ENCODE measurements around the gene SETD2.

Gene SETD2

DNA sequence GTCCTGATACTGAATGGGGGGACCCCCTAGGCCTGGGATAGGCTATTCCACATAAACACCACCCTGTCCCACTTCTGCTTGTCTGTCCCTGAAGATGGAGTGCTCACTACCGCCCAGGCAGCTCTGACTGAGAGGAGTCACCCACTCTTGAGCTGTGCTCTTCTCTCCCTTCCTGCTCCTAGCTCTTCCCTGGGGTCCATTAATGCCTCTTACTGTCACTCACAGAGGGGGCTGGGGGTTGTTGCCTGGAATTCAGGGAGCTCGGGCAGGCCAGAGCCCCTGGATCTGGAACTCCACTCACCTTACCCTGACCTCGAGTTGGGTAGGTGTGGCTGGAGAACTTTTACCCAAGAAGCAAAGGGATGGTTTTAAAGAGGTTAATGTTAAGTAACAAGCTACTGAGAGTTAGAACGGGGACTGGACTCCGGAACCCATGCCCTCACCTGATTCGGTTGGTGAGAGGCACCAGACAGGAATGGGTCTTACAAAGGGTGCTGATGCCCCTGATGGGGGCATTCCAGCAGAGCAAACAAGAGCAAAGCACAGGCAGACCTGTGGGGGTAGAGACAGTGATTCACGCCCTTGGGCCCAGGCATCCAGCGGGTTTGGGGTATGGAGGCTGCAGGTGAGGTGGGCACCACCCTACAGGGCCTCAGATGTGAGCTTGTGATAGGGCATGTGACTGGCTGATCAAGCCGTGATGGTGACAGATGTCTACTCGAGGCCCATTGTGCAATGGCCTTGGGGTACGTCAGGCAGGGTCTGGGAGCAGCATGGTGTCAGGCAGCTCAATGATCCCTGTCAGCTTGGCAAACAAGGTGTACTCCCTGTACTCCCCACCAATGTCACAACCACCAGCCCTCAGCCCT, 179.1 kb downstream of the SETD2 start:
- DNase-seq (ENCODE audit: low read depth) = no peak
- no peak overlapping the region for H3K4me3 ChIP-seq (ENCODE audit: low read depth, low read length)
- TF ChIP-seq, protein P1, sequence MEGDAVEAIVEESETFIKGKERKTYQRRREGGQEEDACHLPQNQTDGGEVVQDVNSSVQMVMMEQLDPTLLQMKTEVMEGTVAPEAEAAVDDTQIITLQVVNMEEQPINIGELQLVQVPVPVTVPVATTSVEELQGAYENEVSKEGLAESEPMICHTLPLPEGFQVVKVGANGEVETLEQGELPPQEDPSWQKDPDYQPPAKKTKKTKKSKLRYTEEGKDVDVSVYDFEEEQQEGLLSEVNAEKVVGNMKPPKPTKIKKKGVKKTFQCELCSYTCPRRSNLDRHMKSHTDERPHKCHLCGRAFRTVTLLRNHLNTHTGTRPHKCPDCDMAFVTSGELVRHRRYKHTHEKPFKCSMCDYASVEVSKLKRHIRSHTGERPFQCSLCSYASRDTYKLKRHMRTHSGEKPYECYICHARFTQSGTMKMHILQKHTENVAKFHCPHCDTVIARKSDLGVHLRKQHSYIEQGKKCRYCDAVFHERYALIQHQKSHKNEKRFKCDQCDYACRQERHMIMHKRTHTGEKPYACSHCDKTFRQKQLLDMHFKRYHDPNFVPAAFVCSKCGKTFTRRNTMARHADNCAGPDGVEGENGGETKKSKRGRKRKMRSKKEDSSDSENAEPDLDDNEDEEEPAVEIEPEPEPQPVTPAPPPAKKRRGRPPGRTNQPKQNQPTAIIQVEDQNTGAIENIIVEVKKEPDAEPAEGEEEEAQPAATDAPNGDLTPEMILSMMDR (IDR thresholded peaks at IDR 0.05; ENCODE audit: low read depth, low read length) = no peak
- no peak for TF ChIP-seq POLR2A (IDR thresholded peaks at IDR 0.05; ENCODE audit: extremely low read depth, insufficient read length)
- TF ChIP-seq, protein P2, sequence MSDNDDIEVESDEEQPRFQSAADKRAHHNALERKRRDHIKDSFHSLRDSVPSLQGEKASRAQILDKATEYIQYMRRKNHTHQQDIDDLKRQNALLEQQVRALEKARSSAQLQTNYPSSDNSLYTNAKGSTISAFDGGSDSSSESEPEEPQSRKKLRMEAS (IDR thresholded peaks at IDR 0.05; ENCODE audit: low read depth, low read length) = no peak
- TF ChIP-seq MYC (IDR thresholded peaks at IDR 0.05; ENCODE audit: low read depth, low read length) = no peak

DNA sequence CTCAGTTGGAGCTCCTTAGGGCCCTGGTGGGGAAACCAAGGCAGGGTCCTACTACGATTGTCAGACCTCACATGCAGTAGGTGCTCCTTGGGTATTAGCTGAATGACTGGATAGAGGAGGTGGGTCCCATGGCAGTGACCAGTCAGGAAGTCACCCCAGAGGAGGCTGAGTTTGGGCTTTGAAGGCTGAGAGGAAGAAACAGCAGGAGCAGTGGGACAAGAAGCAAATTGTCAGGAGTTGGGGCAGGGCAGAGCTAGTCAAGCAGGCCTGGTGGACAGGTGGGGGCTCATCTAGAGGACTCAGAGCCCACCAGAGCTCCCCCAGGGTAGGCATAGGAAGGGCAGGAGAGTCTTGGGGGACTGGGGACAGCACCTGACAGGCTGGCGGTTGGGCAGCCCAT, 181.4 kb downstream of the SETD2 start:
- no peak for DNase-seq (ENCODE audit: low read depth)
- no peak for TF ChIP-seq POLR2A (IDR thresholded peaks at IDR 0.05; ENCODE audit: extremely low read depth, insufficient read length)
- TF ChIP-seq, protein P2 (IDR thresholded peaks at IDR 0.05; ENCODE audit: low read depth, low read length) = no peak
- TF ChIP-seq, protein P1 (IDR thresholded peaks at IDR 0.05; ENCODE audit: low read depth, low read length) = no peak
- no peak for TF ChIP-seq MYC (IDR thresholded peaks at IDR 0.05; ENCODE audit: low read depth, low read length)
- no peak overlapping the region for H3K4me3 ChIP-seq (ENCODE audit: low read depth, low read length)

DNA sequence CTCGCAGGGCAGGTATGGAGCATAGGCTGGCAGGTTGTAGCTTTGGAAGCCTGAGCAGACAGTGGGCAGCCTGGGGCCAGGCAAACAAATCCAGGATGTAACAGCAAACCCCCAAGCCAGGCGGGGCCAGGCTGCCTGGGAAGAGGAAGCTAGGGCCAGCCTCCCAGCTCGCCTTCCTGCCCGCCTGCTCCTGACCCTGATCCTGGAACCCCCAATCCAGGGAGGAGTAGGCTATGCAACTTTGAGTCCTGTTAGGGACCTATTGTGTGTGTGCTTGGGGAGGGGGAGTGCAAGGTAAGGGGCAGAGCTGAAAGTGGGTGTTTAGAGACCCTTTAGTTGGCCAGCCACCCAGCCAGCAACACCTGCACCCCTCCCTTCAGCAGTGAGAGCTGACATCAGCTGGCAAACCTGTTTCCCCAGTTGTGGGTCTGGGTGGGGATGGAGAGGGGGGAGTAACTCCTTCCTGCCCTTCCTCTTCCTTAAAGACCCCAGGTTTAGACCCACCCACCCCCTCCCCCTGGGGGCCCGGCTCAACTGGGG, 181.9 kb downstream of the SETD2 start:
- H3K4me3 ChIP-seq (ENCODE audit: low read depth, low read length) = no peak overlapping the region
- no peak for DNase-seq (ENCODE audit: low read depth)
- TF ChIP-seq MYC (IDR thresholded peaks at IDR 0.05; ENCODE audit: low read depth, low read length) (no peak), POLR2A (IDR thresholded peaks at IDR 0.05; ENCODE audit: extremely low read depth, insufficient read length) (no peak)
- TF ChIP-seq, protein P1 (IDR thresholded peaks at IDR 0.05; ENCODE audit: low read depth, low read length) = no peak
- TF ChIP-seq, protein P2 (IDR thresholded peaks at IDR 0.05; ENCODE audit: low read depth, low read length) = no peak

DNA sequence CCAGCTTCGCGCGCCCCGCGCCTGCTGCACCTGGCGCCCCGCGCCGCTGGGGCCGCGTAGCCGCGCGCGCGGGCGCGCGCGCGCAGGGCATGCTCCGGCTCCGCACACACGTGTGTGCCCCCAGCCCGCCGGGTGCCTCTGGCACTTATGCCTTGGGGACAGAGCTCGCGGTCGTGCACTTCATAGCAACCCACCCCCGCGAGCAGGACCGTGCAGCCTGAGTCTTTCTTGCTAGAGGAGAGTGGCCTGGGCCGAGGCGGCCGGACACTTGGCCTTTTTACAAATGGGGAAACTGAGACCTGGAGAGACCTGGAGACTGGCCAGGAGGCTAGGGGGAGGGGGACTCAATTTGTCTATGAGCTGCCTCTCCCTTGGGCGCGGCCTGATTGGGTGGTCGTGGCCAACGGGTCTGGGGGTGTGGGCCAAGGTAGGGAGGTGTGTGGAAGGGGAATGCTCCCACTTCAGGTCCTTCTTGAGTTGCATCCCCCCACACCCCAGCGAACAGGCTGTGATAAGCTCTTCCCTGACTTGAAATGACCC, 183.9 kb downstream of the SETD2 start:
- TF ChIP-seq POLR2A (IDR thresholded peaks at IDR 0.05; ENCODE audit: extremely low read depth, insufficient read length) (no peak), MYC (IDR thresholded peaks at IDR 0.05; ENCODE audit: low read depth, low read length) (peak; percentile 45; the same call in 1 of the 2 replicates)
- TF ChIP-seq, protein P2 (IDR thresholded peaks at IDR 0.05; ENCODE audit: low read depth, low read length) = peak; percentile 66; the same call in 1 of the 2 replicates
- peak overlapping the region; percentile 71 for H3K4me3 ChIP-seq (ENCODE audit: low read depth, low read length)
- DNase-seq (ENCODE audit: low read depth) = peak; percentile 54

DNA sequence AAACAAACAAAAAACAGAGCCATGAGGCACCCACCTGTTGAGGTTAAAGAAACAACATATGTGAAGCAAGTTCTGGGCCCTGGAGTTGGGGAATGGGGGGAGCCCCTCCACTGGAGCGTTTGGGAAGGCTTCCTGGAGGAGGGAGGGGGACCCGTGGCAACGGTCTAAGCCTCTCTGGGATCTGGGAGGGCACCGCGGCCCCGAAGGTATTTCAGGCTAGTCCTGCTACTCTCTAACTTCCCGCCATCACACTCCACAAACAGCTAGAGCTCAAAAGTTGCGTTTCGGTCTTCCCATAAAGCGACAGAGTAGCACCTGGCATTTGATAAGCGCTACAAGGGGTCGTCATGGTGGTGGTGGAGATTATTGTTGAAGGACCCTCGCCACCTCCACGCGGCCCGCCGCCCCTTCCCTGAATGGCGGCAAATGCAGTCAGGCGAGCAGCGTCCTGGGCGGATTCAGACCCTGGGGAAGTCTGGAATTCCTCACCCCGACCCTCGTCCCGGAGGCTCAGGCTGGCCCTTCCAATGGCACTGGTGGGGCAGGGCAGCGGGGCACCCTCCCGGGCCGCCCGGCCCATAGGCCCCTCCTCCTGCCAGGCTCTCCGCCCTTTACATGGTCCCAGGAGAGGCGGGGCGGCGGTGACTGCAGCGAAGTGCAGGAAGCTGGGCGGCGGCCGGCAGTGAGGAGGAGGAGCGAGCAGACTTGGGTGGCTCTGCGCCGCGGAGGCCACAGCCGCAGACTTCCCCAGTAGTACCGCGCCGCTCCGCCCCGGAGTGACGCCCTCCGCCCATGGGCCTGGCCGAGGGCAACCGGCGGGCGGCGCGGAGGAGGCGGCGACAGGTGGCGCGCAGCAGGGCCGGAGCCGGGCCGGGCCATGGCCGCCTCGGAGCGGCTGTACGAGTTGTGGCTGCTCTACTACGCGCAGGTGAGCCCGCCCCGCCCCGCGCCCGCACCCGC, 184.6 kb downstream of the SETD2 start, which contains the start of gene NBEAL2:
Gene NBEAL2, plus strand, starts transcription at position 682 of the 960 bp plus-strand sequence. Its CDS starts 196 bp downstream, at position 878.
- TF ChIP-seq POLR2A (IDR thresholded peaks at IDR 0.05; ENCODE audit: extremely low read depth, insufficient read length) = peak; percentile 69
- TF ChIP-seq, protein P1 (IDR thresholded peaks at IDR 0.05; ENCODE audit: low read depth, low read length) = no peak
- TF ChIP-seq, protein P2 (IDR thresholded peaks at IDR 0.05; ENCODE audit: low read depth, low read length) = no peak
- no peak; the same call in 1 of the 2 replicates for TF ChIP-seq MYC (IDR thresholded peaks at IDR 0.05; ENCODE audit: low read depth, low read length)
- peak; percentile 97 for DNase-seq (ENCODE audit: low read depth)
- H3K4me3 ChIP-seq (ENCODE audit: low read depth, low read length) = peak within 1 kb of the TSS; percentile 71

All from NB4 (cell line).